Esophagus muscularis mucosa (tissue), 4 donors: ENCODE measurements around the gene RAB17. TPM values are rescaled to one million over a fixed set of nuclear protein-coding genes. Genes with fewer than 3 reads are reported as not detected.

ENCODE experiments used
- DNase-seq: peaks from one replicate; pipeline ENCODE4 v3.0.0-alpha.2; 2017; ENCODE audit errors: extremely low spot score
- H3K27ac ChIP-seq, 4 donors: fragments of 200-600 bp; sonication (generic); replicated peaks in 1 of 4; 1 replicate in 3 of 4; 2 replicates in 1 of 4; pipeline ENCODE4 v1.5.1; 2016 to 2019; ENCODE audit warnings: mild to moderate bottlenecking in 1 of 4
- H3K27me3 ChIP-seq, 4 donors: fragments of 200-600 bp; sonication (generic); one replicate each; pipeline versions ENCODE4 v1.5.1 to v1.6.0; 2016 to 2019
- H3K36me3 ChIP-seq, 4 donors: fragments of 200-600 bp; sonication (generic); one replicate each; pipeline ENCODE4 v1.5.1; 2016 to 2019
- H3K4me1 ChIP-seq, 4 donors: fragments of 200-600 bp; sonication (generic); one replicate each; pipeline ENCODE4 v1.5.1; 2016 to 2019
- H3K4me3 ChIP-seq, 4 donors: fragments of 200-600 bp; sonication (generic); 1 replicate in 2 of 4; 2 replicates in 2 of 4; pipeline ENCODE4 v1.5.1; 2016 to 2019; ENCODE audit warnings: mild to moderate bottlenecking in 4 of 4, moderate library complexity in 1 of 4
- H3K9me3 ChIP-seq, 4 donors: fragments of 200-600 bp; sonication (generic); 1 replicate in 3 of 4; 2 replicates in 1 of 4; pipeline ENCODE4 v1.5.1; 2016 to 2019
- EP300 ChIP-seq: sonication (generic); formaldehyde crosslinking; IDR thresholded peaks from one replicate; pipeline ENCODE4 v1.6.1; 2017; ENCODE audit warnings: antibody characterized with exemption
- POLR2A ChIP-seq: fragments of 450-650 bp; IDR thresholded peaks from one replicate; pipeline ENCODE4 v1.6.1; 2017; ENCODE audit warnings: antibody characterized with exemption, moderate library complexity, mild to moderate bottlenecking, low read depth
- POLR2AphosphoS5 ChIP-seq, 2 donors: sonication (generic); formaldehyde crosslinking; IDR thresholded peaks; one replicate each; pipeline ENCODE4 v1.6.1; 2017; ENCODE audit warnings: antibody characterized with exemption in 2 of 2
- WGBS: methylation state at CpG from one replicate; pipeline ENCODE4 v1.1.5; 2018; 5-methylcytosine and 5-hydroxymethylcytosine counted together
- intact Hi-C: fragments of 100-400 bp; cut with DNase I; formaldehyde crosslinking; loops from one replicate; pipeline ENCODE4 v1.15.1; 2023
- total RNA-seq, 4 donors: library from RNA; depleted of rRNA; stranded (reverse); fragments of >200 nt; gene quantifications; one replicate each; pipeline versions ENCODE4 v1.1.0 to v1.2.1, GENCODE V29; 2016
- TF ChIP-seq, protein P1 (sequence below), 3 experiments: fragments of 200-600 bp in 2 of 3; fragments of 450-650 bp in 1 of 3; sonication (generic) in 2 of 3; IDR thresholded peaks; one replicate each; pipeline ENCODE4 v1.5.1; 2017 to 2019; ENCODE audit warnings: antibody characterized with exemption in 3 of 3, mild to moderate bottlenecking in 2 of 3, moderate library complexity in 1 of 3

RAB17 gene
- total RNA-seq, 4 donors from 2014 or later: 0.83 to 3.7 (median 1.4) TPM

DNA sequence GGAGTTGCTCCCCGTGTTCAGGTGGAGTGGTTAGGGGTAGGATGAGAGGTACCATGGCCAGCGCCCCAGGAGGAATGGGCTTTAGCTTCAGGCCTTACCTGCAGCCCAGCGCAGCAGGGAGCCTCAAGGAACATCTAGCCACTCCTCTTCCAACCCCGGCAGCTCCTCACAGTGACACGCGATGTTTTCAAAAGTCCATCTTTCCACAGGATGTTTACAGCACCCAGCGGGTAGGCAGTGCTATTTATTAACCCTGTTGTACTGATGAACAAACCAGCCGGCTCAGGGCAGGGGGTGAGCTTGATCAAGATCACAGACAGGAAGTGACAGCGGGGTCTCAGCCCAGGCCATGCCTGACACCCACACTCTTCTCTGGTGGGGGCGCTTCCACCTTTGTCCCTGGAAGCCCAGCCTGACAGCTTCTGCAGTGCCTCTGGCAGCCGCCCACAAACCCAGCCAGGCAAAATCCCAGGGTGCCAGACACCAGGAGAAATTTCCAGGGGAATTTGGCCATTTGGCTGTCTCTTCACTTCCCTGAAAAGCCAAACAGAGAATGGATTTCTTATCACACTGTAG, 42.6 kb downstream of the RAB17 start:
- no peak for DNase-seq
- H3K27me3 ChIP-seq: no peaks in the 10 kb centered on the region
- H3K27ac ChIP-seq: no peak overlapping the region
- no peak overlapping the region for H3K4me3 ChIP-seq
- H3K36me3 ChIP-seq: peaks cover 0 to 15% (median 0%) of the 10 kb centered on the region in 4 donors
- no peak for TF ChIP-seq POLR2A
- TF ChIP-seq POLR2AphosphoS5 (IDR thresholded peaks at IDR 0.05): no peak
- no peak for TF ChIP-seq EP300
- TF ChIP-seq, protein P1, sequence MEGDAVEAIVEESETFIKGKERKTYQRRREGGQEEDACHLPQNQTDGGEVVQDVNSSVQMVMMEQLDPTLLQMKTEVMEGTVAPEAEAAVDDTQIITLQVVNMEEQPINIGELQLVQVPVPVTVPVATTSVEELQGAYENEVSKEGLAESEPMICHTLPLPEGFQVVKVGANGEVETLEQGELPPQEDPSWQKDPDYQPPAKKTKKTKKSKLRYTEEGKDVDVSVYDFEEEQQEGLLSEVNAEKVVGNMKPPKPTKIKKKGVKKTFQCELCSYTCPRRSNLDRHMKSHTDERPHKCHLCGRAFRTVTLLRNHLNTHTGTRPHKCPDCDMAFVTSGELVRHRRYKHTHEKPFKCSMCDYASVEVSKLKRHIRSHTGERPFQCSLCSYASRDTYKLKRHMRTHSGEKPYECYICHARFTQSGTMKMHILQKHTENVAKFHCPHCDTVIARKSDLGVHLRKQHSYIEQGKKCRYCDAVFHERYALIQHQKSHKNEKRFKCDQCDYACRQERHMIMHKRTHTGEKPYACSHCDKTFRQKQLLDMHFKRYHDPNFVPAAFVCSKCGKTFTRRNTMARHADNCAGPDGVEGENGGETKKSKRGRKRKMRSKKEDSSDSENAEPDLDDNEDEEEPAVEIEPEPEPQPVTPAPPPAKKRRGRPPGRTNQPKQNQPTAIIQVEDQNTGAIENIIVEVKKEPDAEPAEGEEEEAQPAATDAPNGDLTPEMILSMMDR (IDR thresholded peaks at IDR 0.05): no peak
- no peaks in the 10 kb centered on the region for H3K9me3 ChIP-seq
- H3K4me1 ChIP-seq: peaks cover 0 to 11% (median 5%) of the 10 kb centered on the region in 4 donors
- WGBS: 61% methylated on average over 6 of the region's 11 CpGs
- intact Hi-C loops: no loop called here

DNA sequence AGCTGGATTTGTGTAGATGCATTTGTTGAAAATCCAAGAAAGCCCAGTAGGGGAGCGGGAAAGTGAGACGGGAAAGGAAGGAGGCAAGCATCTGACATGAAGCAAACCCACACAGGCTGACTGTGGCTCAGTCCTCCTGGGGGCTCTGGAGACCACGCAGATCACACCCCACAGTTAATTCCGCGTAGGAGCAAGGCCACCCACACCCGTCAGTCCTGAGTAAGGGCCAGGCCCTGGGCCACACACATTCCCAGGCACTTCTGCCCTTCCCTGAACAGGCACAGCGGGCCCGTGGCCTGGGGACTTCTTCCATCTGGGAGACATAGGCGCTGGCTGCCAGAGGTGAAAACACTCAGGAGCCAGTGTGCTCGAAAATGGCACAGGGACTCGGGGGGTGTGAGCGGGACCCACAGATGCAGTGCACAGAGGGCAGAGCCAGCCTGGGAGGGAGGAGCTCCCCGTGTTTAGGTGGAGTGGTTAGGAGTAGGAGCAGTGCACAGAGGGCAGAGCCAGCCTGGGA, 43.6 kb downstream of the RAB17 start:
- intact Hi-C loops: no loop called here

DNA sequence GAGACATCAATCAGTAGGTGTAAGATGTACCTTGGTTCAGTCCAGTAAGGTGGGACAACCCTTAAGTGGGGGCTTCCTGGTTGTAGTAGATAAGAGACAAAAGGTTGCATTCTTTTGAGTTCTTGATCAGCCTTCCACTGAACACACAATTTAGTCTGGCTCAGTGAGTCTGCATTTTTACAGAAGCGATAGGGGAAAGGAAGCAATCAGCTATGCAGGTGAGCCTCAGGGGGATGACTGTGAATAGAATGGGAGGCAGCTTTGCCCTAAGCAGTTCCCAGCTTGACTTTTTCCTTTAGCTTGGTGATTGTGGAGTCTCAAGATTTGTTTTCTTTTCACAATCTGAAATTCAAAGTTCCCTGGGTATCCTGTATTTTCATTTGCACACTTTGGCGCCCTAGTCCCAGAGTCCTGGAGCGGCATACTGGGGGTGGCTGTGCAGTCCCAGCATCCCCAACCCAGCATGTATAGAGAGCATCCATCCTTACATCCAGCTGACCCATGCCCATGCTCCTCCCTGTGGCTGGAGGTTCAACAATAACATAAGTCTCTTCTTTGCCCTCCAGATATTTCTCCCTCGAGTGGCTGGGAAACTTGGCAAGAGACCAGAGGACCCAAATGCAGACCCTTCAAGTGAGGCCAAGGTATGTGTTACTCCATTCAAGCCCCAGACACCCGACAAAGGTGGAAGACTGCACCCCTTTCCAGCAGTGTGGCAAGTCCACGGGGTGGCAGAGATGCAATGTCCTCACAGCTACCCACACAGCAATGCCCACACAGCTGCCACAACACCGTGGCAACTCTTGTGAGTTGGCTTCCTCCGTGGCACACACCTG, 44.3 kb downstream of the RAB17 start:
- Histone ChIP-seq H3K27me3 (no peaks in the 10 kb centered on the region), H3K27ac (no peak overlapping the region), H3K36me3 (peaks cover 0 to 15% (median 0%) of the 10 kb centered on the region in 4 donors), H3K9me3 (no peaks in the 10 kb centered on the region), H3K4me1 (peaks cover 0 to 5% (median under 1%) of the 10 kb centered on the region in 4 donors), H3K4me3 (no peak overlapping the region)
- no peak for TF ChIP-seq POLR2A
- TF ChIP-seq, protein P1 (IDR thresholded peaks at IDR 0.05): no peak
- TF ChIP-seq EP300: no peak
- no peak for TF ChIP-seq POLR2AphosphoS5 (IDR thresholded peaks at IDR 0.05)
- no peak for DNase-seq
- WGBS: 84% methylated on average over 8 of the region's 8 CpGs
- intact Hi-C loops: no loop called here

More for the DNA sequence above, 43.6 kb downstream of the RAB17 start:
- H3K27ac ChIP-seq: no peak overlapping the region
- H3K36me3 ChIP-seq: peaks cover 0 to 15% (median 0%) of the 10 kb centered on the region in 4 donors
- DNase-seq: no peak
- no peak overlapping the region for H3K4me3 ChIP-seq
- H3K4me1 ChIP-seq: peaks cover 0 to 10% (median 3%) of the 10 kb centered on the region in 4 donors
- TF ChIP-seq POLR2A: no peak
- TF ChIP-seq, protein P1 (IDR thresholded peaks at IDR 0.05): no peak
- no peak for TF ChIP-seq POLR2AphosphoS5 (IDR thresholded peaks at IDR 0.05)
- no peak for TF ChIP-seq EP300
- H3K27me3 ChIP-seq: no peaks in the 10 kb centered on the region
- WGBS: 87% methylated on average over 11 of the region's 13 CpGs
- H3K9me3 ChIP-seq: no peaks in the 10 kb centered on the region

DNA sequence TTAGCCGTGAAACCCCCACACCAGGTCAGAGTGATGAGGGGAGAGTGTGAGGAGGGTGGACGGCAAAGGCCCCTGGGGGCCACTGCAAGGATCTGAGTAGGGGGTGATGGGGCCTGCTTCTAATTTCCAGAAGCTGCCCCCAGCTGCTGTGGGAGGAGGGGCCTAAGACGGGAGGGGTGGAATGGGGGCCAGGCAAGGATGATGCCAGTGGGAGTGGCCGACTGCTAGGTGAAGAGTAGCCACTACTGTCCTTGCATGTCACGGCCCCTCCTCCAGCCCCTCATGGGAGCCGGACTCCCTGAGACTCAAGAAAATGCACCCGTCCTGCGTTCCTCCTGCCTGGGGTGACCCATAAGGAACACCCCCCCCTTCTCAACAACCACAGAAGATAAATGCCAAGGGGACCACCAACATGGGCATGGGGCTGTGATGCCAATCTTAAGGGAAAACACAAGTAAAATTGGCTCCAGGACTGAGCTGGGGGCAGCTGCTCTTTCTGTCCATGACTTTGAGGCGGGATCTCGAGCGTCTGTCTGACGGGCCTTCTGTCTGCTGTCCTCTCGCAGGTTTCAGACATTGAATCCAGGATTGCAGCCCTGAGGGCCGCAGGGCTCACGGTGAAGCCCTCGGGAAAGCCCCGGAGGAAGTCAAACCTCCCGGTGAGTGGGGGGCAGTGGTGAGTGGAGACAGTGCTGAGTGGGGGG, 48.4 kb downstream of the RAB17 start:
- TF ChIP-seq POLR2AphosphoS5 (IDR thresholded peaks at IDR 0.05): no peak
- no peak for TF ChIP-seq POLR2A
- TF ChIP-seq EP300: no peak
- TF ChIP-seq, protein P1 (IDR thresholded peaks at IDR 0.05): no peak
- DNase-seq: no peak
- H3K4me1 ChIP-seq: peaks cover 9 to 18% (median 18%) of the 10 kb centered on the region in 4 donors
- no peaks in the 10 kb centered on the region for H3K9me3 ChIP-seq
- H3K4me3 ChIP-seq: no peak overlapping the region
- H3K27ac ChIP-seq: no peak overlapping the region
- H3K27me3 ChIP-seq: peaks cover 0 to 5% (median 0%) of the 10 kb centered on the region in 4 donors
- H3K36me3 ChIP-seq: peaks cover 0 to 15% (median 0%) of the 10 kb centered on the region in 4 donors
- 95% methylated on average over 11 of the region's 18 CpGs for WGBS
- intact Hi-C loops: no loop called here
